ENCODE measurements around the gene NCAM2. TPM values are rescaled to one million over a fixed set of nuclear protein-coding genes. Genes with fewer than 3 reads are reported as not detected.

Gene NCAM2
- total and polyA plus RNA-seq, 2 donors (not counting 1 experiment from before 2014, with no cell fraction given): 0.13 TPM; not detected in 1

DNA sequence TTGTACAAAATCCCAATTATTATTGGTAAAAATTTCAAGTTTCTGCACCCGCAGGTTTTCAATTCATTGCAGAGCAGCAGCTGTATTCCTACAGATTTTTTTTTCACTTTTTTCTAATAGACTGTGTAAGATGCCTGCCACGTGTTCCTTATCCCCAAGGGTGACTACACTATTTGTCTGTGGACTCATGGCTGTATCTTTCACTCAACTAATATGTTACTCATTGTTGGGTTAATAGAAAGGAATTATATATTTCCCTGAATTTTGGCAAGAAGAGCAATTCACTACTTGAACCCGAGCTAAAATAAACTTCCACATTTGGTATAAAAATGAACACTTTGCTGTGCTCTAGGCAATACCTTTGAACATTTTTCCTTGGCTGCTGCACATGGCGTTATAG, 158.7 kb downstream of the NCAM2 start:
- no peak overlapping the region for H3K4me2 ChIP-seq (replicated peaks; ENCODE audit: low read depth, low read length, poor library complexity, severe bottlenecking)
- no peak overlapping the region for H3K4me3 ChIP-seq (ENCODE audit: control extremely low read depth in 1 of 5, extremely low read depth in 1 of 5, insufficient read depth in 1 of 5, low read depth in 2 of 5, low read length in 4 of 5)
- no peak overlapping the region for H3K27ac ChIP-seq (ENCODE audit: low read length in 2 of 2)
- H3K27ac Mint-ChIP-seq: no peak overlapping the region
- H3K27me3 ChIP-seq (replicated peaks in 1 of 4; ENCODE audit: control extremely low read depth in 1 of 4, control insufficient read depth in 3 of 4, insufficient read depth in 4 of 4, low read length in 3 of 4): peaks cover 0 to 4% (median 0%) of the 10 kb centered on the region in 4 experiments
- H3K9ac ChIP-seq (ENCODE audit: low read length): no peak overlapping the region
- no peak overlapping the region for H2AFZ ChIP-seq (ENCODE audit: insufficient read depth, low read depth, low read length, poor library complexity, severe bottlenecking)
- no peak overlapping the region for H3K4me3 Mint-ChIP-seq
- no peaks in the 10 kb centered on the region for H4K20me1 ChIP-seq (ENCODE audit: control insufficient read depth, insufficient read depth, low read length, poor library complexity, severe bottlenecking)
- ATAC-seq (ENCODE audit: low read depth): no peak
- no peaks in the 10 kb centered on the region for H3K27me3 Mint-ChIP-seq
- ChIA-PET CTCF (no interaction called here), POLR2A (no interaction called here)
- intact Hi-C loops (cut with micrococcal nuclease): no loop called here
- TF ChIP-seq EZH2 (IDR thresholded peaks at IDR 0.05; ENCODE audit: borderline replicate concordance, insufficient read depth, low read depth, low read length, poor library complexity, severe bottlenecking): no peak
- TF ChIP-seq, protein P1, sequence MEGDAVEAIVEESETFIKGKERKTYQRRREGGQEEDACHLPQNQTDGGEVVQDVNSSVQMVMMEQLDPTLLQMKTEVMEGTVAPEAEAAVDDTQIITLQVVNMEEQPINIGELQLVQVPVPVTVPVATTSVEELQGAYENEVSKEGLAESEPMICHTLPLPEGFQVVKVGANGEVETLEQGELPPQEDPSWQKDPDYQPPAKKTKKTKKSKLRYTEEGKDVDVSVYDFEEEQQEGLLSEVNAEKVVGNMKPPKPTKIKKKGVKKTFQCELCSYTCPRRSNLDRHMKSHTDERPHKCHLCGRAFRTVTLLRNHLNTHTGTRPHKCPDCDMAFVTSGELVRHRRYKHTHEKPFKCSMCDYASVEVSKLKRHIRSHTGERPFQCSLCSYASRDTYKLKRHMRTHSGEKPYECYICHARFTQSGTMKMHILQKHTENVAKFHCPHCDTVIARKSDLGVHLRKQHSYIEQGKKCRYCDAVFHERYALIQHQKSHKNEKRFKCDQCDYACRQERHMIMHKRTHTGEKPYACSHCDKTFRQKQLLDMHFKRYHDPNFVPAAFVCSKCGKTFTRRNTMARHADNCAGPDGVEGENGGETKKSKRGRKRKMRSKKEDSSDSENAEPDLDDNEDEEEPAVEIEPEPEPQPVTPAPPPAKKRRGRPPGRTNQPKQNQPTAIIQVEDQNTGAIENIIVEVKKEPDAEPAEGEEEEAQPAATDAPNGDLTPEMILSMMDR (IDR thresholded peaks at IDR 0.05): no peak
- no peak for DNase-seq
- no peaks in the 10 kb centered on the region for H3K36me3 ChIP-seq (replicated peaks in 1 of 2; ENCODE audit: control extremely low read depth in 1 of 2, control insufficient read depth in 1 of 2, extremely low read depth in 1 of 2, insufficient read depth in 2 of 2, low read length in 1 of 2)
- H3K79me2 ChIP-seq (ENCODE audit: control insufficient read depth, insufficient read depth, low read length): no peaks in the 10 kb centered on the region
- H3K9me3 ChIP-seq (ENCODE audit: control extremely low read depth in 1 of 3, control insufficient read depth in 2 of 3, insufficient read depth in 1 of 3, low read length in 2 of 3): no peaks in the 10 kb centered on the region
- no peaks in the 10 kb centered on the region for H3K4me1 Mint-ChIP-seq
- no CpG with 5 or more reads among the region's 4 CpGs for WGBS (ENCODE audit: insufficient coverage)
- no peaks in the 10 kb centered on the region for H3K9me3 Mint-ChIP-seq (ENCODE audit: insufficient read depth)
- no peaks in the 10 kb centered on the region for H3K4me1 ChIP-seq (ENCODE audit: control insufficient read depth in 2 of 2, insufficient read depth in 2 of 2, low read length in 2 of 2)

DNA sequence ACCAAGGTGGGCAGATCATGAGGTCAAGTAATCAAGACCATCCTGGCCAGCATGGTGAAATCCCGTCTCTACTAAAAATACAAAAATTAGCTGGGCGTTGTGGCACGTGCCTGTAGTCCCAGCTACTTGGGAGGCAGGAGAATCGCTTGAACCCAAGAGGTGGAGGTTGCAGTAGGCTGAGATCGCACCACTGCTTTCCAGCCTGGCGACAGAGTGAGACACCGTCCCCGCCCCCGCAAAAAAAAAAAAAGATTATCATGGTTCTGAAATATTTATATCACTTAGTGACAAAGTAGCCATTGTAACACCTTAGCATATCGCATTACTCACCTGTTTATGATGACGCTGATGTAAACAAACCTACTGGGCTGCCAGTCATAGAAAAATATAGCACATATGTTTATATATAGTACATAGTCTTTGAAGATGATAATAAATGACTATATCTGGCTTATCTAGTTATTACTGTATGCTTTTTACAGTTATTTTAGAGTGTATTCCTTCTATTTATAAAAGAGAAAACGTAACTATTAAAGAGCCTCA, 160.2 kb downstream of the NCAM2 start:
- TF ChIP-seq, protein P1 (IDR thresholded peaks at IDR 0.05): no peak
- POLR2A ChIA-PET: no interaction called here
- ATAC-seq (ENCODE audit: low read depth) (no peak), DNase-seq (no peak)
- Mint-ChIP-seq H3K27me3 (no peaks in the 10 kb centered on the region), H3K4me3 (no peak overlapping the region), H3K4me1 (peaks cover 8% of the 10 kb centered on the region), H3K27ac (no peak overlapping the region), H3K9me3 (ENCODE audit: insufficient read depth) (no peaks in the 10 kb centered on the region)
- no peak overlapping the region for H3K4me2 ChIP-seq (replicated peaks; ENCODE audit: low read depth, low read length, poor library complexity, severe bottlenecking)
- no peak overlapping the region for H2AFZ ChIP-seq (ENCODE audit: insufficient read depth, low read depth, low read length, poor library complexity, severe bottlenecking)
- no peaks in the 10 kb centered on the region for H3K36me3 ChIP-seq (replicated peaks in 1 of 2; ENCODE audit: control extremely low read depth in 1 of 2, control insufficient read depth in 1 of 2, extremely low read depth in 1 of 2, insufficient read depth in 2 of 2, low read length in 1 of 2)
- H3K4me3 ChIP-seq (ENCODE audit: control extremely low read depth in 1 of 5, extremely low read depth in 1 of 5, insufficient read depth in 1 of 5, low read depth in 2 of 5, low read length in 4 of 5): no peak overlapping the region
- peaks cover 0 to 4% (median 0%) of the 10 kb centered on the region in 4 experiments for H3K27me3 ChIP-seq (replicated peaks in 1 of 4; ENCODE audit: control extremely low read depth in 1 of 4, control insufficient read depth in 3 of 4, insufficient read depth in 4 of 4, low read length in 3 of 4)
- H3K79me2 ChIP-seq (ENCODE audit: control insufficient read depth, insufficient read depth, low read length): no peaks in the 10 kb centered on the region
- CTCF ChIA-PET: no interaction called here
- no peaks in the 10 kb centered on the region for H4K20me1 ChIP-seq (ENCODE audit: control insufficient read depth, insufficient read depth, low read length, poor library complexity, severe bottlenecking)
- no peaks in the 10 kb centered on the region for H3K9me3 ChIP-seq (ENCODE audit: control extremely low read depth in 1 of 3, control insufficient read depth in 2 of 3, insufficient read depth in 1 of 3, low read length in 2 of 3)
- intact Hi-C loops (cut with micrococcal nuclease): no loop called here
- H3K9ac ChIP-seq (ENCODE audit: low read length): no peak overlapping the region
- peaks cover 0 to 6% of the 10 kb centered on the region in 2 donors for H3K4me1 ChIP-seq (ENCODE audit: control insufficient read depth in 2 of 2, insufficient read depth in 2 of 2, low read length in 2 of 2)
- H3K27ac ChIP-seq (ENCODE audit: low read length in 2 of 2): no peak overlapping the region
- 90% methylated on average over 3 of the region's 12 CpGs for WGBS (ENCODE audit: insufficient coverage)
